Spleen (tissue), 11 donors: ENCODE measurements around the gene RASGEF1B. TPM values are rescaled to one million over a fixed set of nuclear protein-coding genes. Genes with fewer than 3 reads are reported as not detected.

Source experiments
- DNase-seq: peaks from one replicate; pipeline ENCODE4 v3.0.0-alpha.2; 2020
- H3K27ac ChIP-seq, 8 donors: fragments of 200-600 bp; sonication (generic) in 7 of 8; 1 replicate in 4 of 8; 2 replicates in 4 of 8; pipeline versions ENCODE4 v1.5.0 to v1.8.0; 2016 to 2021; ENCODE audit warnings: inconsistent platforms in 4 of 8, mild to moderate bottlenecking in 4 of 8, moderate library complexity in 1 of 8
- H3K27me3 ChIP-seq, 7 donors: fragments of 200-600 bp; sonication (generic) in 6 of 7; replicated peaks in 1 of 7; 1 replicate in 4 of 7; 2 replicates in 3 of 7; pipeline versions ENCODE4 v1.5.0 to v1.8.0; 2016 to 2021; ENCODE audit warnings: inconsistent platforms in 3 of 7, mild to moderate bottlenecking in 1 of 7
- H3K36me3 ChIP-seq, 6 donors: fragments of 200-600 bp; sonication (generic) in 5 of 6; 1 replicate in 4 of 6; 2 replicates in 2 of 6; pipeline versions ENCODE4 v1.5.0 to v1.8.0; 2016 to 2021; ENCODE audit warnings: inconsistent platforms in 2 of 6
- H3K4me1 ChIP-seq, 6 donors: fragments of 200-600 bp; sonication (generic) in 5 of 6; 1 replicate in 3 of 6; 2 replicates in 3 of 6; pipeline versions ENCODE4 v1.5.0 to v1.8.0; 2016 to 2021; ENCODE audit warnings: inconsistent platforms in 3 of 6
- H3K4me3 ChIP-seq, 8 donors: fragments of 200-600 bp; sonication (generic) in 7 of 8; 1 replicate in 4 of 8; 2 replicates in 4 of 8; pipeline versions ENCODE4 v1.5.0 to v1.8.0; 2016 to 2021; ENCODE audit warnings: inconsistent platforms in 4 of 8, mild to moderate bottlenecking in 4 of 8, moderate library complexity in 2 of 8
- H3K9me3 ChIP-seq, 8 donors: fragments of 200-600 bp; sonication (generic) in 7 of 8; 1 replicate in 4 of 8; 2 replicates in 4 of 8; pipeline versions ENCODE4 v1.5.0 to v1.8.0; 2016 to 2021; ENCODE audit warnings: inconsistent platforms in 4 of 8
- POLR2A ChIP-seq, 3 donors: fragments of 450-650 bp; IDR thresholded peaks; one replicate each; pipeline ENCODE4 v1.5.1; 2017; ENCODE audit warnings: antibody characterized with exemption in 3 of 3, mild to moderate bottlenecking in 1 of 3
- POLR2AphosphoS5 ChIP-seq, 3 donors: sonication (generic); formaldehyde crosslinking; IDR thresholded peaks; one replicate each; pipeline ENCODE4 v1.5.1; 2017; ENCODE audit warnings: antibody characterized with exemption in 3 of 3
- WGBS, 5 donors: extraction: QIAGEN DNeasy Blood & Tissue Kit in 3 of 5; methylation state at CpG; one replicate each; pipeline versions ENCODE4 v1.1.5 to v1.1.7; 2013 to 2018; 5-methylcytosine and 5-hydroxymethylcytosine counted together
- intact Hi-C: fragments of 100-400 bp; cut with DNase I; formaldehyde crosslinking; loops from one replicate; pipeline ENCODE4 v1.15.0; 2023; ENCODE audit warnings: low total_unique reads
- polyA plus RNA-seq, 3 donors: library from polyadenylated mRNA; stranded (reverse); fragments of 200-250 nt; gene quantifications; one replicate each; pipeline ENCODE4 v1.2.1, GENCODE V29; 2013
- total RNA-seq, 7 donors: library from RNA; depleted of rRNA in 3 of 7; stranded (reverse); fragments of >200 nt in 3 of 7; fragmentation: NEBNext Ultra II Directional in 4 of 7; extraction: Animal tissue kit (Norgen Biotek cat#: 25700) in 4 of 7; gene quantifications; one replicate each; pipeline versions ENCODE4 v1.1.0 to v1.2.1, GENCODE V29; 2016 to 2021
- TF ChIP-seq, protein P1 (sequence below), 11 experiments: fragments of 200-600 bp in 7 of 11; fragments of 450-650 bp in 4 of 11; sonication (generic) in 4 of 11; IDR thresholded peaks in 8 of 11; conservative IDR thresholded peaks in 3 of 11; 1 replicate in 7 of 11; 2 replicates in 4 of 11; pipeline versions ENCODE4 v1.4.0 to v1.8.0; 2016 to 2021; ENCODE audit warnings: antibody characterized with exemption in 11 of 11, inconsistent platforms in 4 of 11, mild to moderate bottlenecking in 1 of 11
- donor health status: healthy with polysubstance abuse.
- donor health status: DM: no; HTN: no; CAD: no; lungs with moderate emphysema.
- donor health status: DM: no; HTN: no; CAD: no.
- donor health status: Bipolar disorder and iron deficiency.
- donor health status: healthy.
- donor health status: DM: no; HTN: no; CAD: no.
- donor health status: DM: yes; HTN: yes; CAD: no.

The RASGEF1B gene
- total and polyA plus RNA-seq, 10 donors: 9.4 to 69.5 (median 32.0) TPM

DNA sequence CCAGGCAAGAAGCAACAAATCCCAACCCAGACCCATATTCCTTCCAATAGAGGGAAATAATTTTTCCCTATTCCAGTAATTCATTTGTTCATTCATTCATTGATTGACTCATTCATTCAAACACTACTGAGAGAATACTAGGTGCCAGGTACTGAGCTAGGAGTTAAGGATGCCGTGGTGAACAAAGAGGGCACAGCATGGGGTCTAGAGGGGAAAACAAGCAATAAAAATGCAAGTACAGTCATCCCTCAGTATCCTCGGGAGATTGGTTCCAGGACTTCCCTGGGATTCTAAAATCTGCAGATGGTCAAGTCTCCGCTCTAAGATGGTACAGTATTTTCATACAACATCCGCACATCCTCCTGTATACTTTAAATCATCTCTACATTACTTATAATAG lies 18.7 kb downstream of the RASGEF1B start:
- H3K9me3 ChIP-seq: no peaks in the 10 kb centered on the region
- DNase-seq: no peak
- H3K4me1 ChIP-seq: peaks cover 0 to 40% (median 15%) of the 10 kb centered on the region in 6 donors
- H3K36me3 ChIP-seq: peaks cover 0 to 100% (median 61%) of the 10 kb centered on the region in 6 donors
- H3K27ac ChIP-seq: no peak overlapping the region
- no peaks in the 10 kb centered on the region for H3K27me3 ChIP-seq
- intact Hi-C loops: no loop called here
- H3K4me3 ChIP-seq: no peak overlapping the region
- TF ChIP-seq POLR2A (IDR thresholded peaks at IDR 0.05) (no peak), POLR2AphosphoS5 (IDR thresholded peaks at IDR 0.05) (no peak)
- TF ChIP-seq, protein P1, sequence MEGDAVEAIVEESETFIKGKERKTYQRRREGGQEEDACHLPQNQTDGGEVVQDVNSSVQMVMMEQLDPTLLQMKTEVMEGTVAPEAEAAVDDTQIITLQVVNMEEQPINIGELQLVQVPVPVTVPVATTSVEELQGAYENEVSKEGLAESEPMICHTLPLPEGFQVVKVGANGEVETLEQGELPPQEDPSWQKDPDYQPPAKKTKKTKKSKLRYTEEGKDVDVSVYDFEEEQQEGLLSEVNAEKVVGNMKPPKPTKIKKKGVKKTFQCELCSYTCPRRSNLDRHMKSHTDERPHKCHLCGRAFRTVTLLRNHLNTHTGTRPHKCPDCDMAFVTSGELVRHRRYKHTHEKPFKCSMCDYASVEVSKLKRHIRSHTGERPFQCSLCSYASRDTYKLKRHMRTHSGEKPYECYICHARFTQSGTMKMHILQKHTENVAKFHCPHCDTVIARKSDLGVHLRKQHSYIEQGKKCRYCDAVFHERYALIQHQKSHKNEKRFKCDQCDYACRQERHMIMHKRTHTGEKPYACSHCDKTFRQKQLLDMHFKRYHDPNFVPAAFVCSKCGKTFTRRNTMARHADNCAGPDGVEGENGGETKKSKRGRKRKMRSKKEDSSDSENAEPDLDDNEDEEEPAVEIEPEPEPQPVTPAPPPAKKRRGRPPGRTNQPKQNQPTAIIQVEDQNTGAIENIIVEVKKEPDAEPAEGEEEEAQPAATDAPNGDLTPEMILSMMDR (IDR thresholded peaks at IDR 0.05 in 8 of 11, conservative IDR thresholded peaks at IDR 0.05 in 3 of 11): no peak
- 94 to 97% (median 95%) methylated on average over 4 of the region's 4 CpGs for WGBS, 5 donors

GRCh38 chr4:81452452-81453006 lies 19.2 kb downstream of the RASGEF1B start:
- Histone ChIP-seq H3K36me3 (peaks cover 0 to 100% (median 62%) of the 10 kb centered on the region in 6 donors), H3K4me1 (peaks cover 0 to 40% (median 15%) of the 10 kb centered on the region in 6 donors), H3K27me3 (no peaks in the 10 kb centered on the region), H3K27ac (no peak overlapping the region), H3K4me3 (no peak overlapping the region), H3K9me3 (no peaks in the 10 kb centered on the region)
- TF ChIP-seq POLR2A (IDR thresholded peaks at IDR 0.05) (no peak), POLR2AphosphoS5 (IDR thresholded peaks at IDR 0.05) (no peak)
- TF ChIP-seq, protein P1 (IDR thresholded peaks at IDR 0.05 in 8 of 11, conservative IDR thresholded peaks at IDR 0.05 in 3 of 11): no peak
- intact Hi-C loops: no loop called here
- WGBS, 5 donors: 86 to 94% (median 89%) methylated on average over 1 of the region's 1 CpG
- DNase-seq: no peak

GRCh38 chr4:81449015-81449414 lies 22.7 kb downstream of the RASGEF1B start:
- intact Hi-C loops: no loop called here
- 91 to 98% (median 95%) methylated on average over 6 of the region's 6 CpGs for WGBS, 5 donors
- TF ChIP-seq, protein P1 (IDR thresholded peaks at IDR 0.05 in 8 of 11, conservative IDR thresholded peaks at IDR 0.05 in 3 of 11): no peak
- TF ChIP-seq POLR2A (IDR thresholded peaks at IDR 0.05) (no peak), POLR2AphosphoS5 (IDR thresholded peaks at IDR 0.05) (no peak)

GRCh38 chr4:81447566-81448229 lies 24.0 kb downstream of the RASGEF1B start:
- Histone ChIP-seq H3K4me3 (no peak overlapping the region), H3K27me3 (no peaks in the 10 kb centered on the region), H3K4me1 (peaks cover 0 to 23% (median 0%) of the 10 kb centered on the region in 6 donors), H3K36me3 (peaks cover 0 to 100% (median 68%) of the 10 kb centered on the region in 6 donors), H3K9me3 (no peaks in the 10 kb centered on the region), H3K27ac (no peak overlapping the region)
- 82 to 94% (median 83%) methylated on average over 10 of the region's 10 CpGs for WGBS, 5 donors
- intact Hi-C loops: no loop called here
- DNase-seq: no peak
- TF ChIP-seq POLR2AphosphoS5 (IDR thresholded peaks at IDR 0.05) (no peak), POLR2A (IDR thresholded peaks at IDR 0.05) (no peak)
- TF ChIP-seq, protein P1 (IDR thresholded peaks at IDR 0.05 in 8 of 11, conservative IDR thresholded peaks at IDR 0.05 in 3 of 11): no peak

More at GRCh38 chr4:81449015-81449414, 22.7 kb downstream of the RASGEF1B start:
- no peaks in the 10 kb centered on the region for H3K27me3 ChIP-seq
- no peak for DNase-seq
- H3K36me3 ChIP-seq: peaks cover 0 to 100% (median 63%) of the 10 kb centered on the region in 6 donors
- no peak overlapping the region for H3K27ac ChIP-seq
- peaks cover 0 to 29% (median 0%) of the 10 kb centered on the region in 6 donors for H3K4me1 ChIP-seq
- H3K4me3 ChIP-seq: no peak overlapping the region
- H3K9me3 ChIP-seq: no peaks in the 10 kb centered on the region
